Measurements from ENCODE around the gene CAMSAP3. TPM values are rescaled to one million over a fixed set of nuclear protein-coding genes. Genes with fewer than 3 reads are reported as not detected.
"Not testable (repeated sequence)": the region's sequence is repeated elsewhere in the genome, so short reads cannot be mapped to it uniquely, and the experiment has no call there.

The CAMSAP3 gene
- total and polyA plus RNA-seq, 9 donors, result 0.04 to 4.0 (median 0.51) TPM

DNA sequence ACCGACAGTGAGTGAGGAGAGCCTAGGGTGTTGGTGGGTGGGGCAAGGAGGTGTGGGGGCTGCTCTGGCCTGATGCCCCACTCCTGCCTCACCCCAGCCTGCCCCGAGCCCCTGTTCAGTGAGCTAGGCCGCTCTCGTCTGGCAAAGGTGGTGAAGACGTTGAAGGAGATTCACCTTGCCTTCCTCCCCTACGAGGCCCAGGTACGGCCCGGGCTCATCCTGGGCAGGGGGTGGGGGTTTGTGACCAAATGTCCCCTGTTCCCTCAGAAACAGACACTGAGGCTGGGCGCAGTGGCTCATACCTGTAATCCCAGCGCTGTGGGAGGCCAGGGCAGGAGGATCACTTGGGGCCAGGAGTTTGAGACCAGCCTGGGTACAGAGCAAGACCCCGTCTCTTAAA lies 45.1 kb downstream of the CAMSAP3 start:
- H3K27me3 ChIP-seq (ENCODE audit: control insufficient read depth, insufficient read depth, low read length), result peaks cover 21% of the 10 kb centered on the region
- no peak overlapping the region for H3K4me3 ChIP-seq (ENCODE audit: low read length)
- no peaks in the 10 kb centered on the region for H3K9me3 ChIP-seq (replicated peaks; ENCODE audit: control insufficient read depth, low read depth, low read length)
- H3K4me1 ChIP-seq (ENCODE audit: control insufficient read depth, insufficient read depth, low read length), result no peaks in the 10 kb centered on the region
- 86% methylated on average over 4 of the region's 11 CpGs for WGBS (ENCODE audit: insufficient coverage)
- no peak overlapping the region for H3K27ac ChIP-seq (ENCODE audit: low read length)
- H3K36me3 ChIP-seq (ENCODE audit: control insufficient read depth, insufficient read depth, low read length), result no peaks in the 10 kb centered on the region
- no peak for DNase-seq

GRCh38 chr19:7641290-7642276 lies 45.9 kb downstream of the CAMSAP3 start:
- Histone ChIP-seq H3K4me1 (ENCODE audit: control insufficient read depth, insufficient read depth, low read length) (no peaks in the 10 kb centered on the region), H3K27ac (ENCODE audit: low read length) (no peak overlapping the region), H3K27me3 (ENCODE audit: control insufficient read depth, insufficient read depth, low read length) (peaks cover 13% of the 10 kb centered on the region), H3K9me3 (replicated peaks; ENCODE audit: control insufficient read depth, low read depth, low read length) (no peaks in the 10 kb centered on the region), H3K36me3 (ENCODE audit: control insufficient read depth, insufficient read depth, low read length) (no peaks in the 10 kb centered on the region), H3K4me3 (ENCODE audit: low read length) (no peak overlapping the region)
- no peak for DNase-seq
- WGBS (ENCODE audit: insufficient coverage), result 77% methylated on average over 30 of the region's 43 CpGs

GRCh38 chr19:7642295-7643030 lies 46.8 kb downstream of the CAMSAP3 start:
- DNase-seq, result no peak
- no peaks in the 10 kb centered on the region for H3K36me3 ChIP-seq (ENCODE audit: control insufficient read depth, insufficient read depth, low read length)
- H3K27ac ChIP-seq (ENCODE audit: low read length), result no peak overlapping the region
- H3K27me3 ChIP-seq (ENCODE audit: control insufficient read depth, insufficient read depth, low read length), result peaks cover 6% of the 10 kb centered on the region
- no peak overlapping the region for H3K4me3 ChIP-seq (ENCODE audit: low read length)
- H3K9me3 ChIP-seq (replicated peaks; ENCODE audit: control insufficient read depth, low read depth, low read length), result no peaks in the 10 kb centered on the region
- WGBS (ENCODE audit: insufficient coverage), result 88% methylated on average over 27 of the region's 27 CpGs
- no peaks in the 10 kb centered on the region for H3K4me1 ChIP-seq (ENCODE audit: control insufficient read depth, insufficient read depth, low read length)

- 92% methylated on average over 5 of the region's 8 CpGs for WGBS (ENCODE audit: insufficient coverage)
- no peak overlapping the region for H3K4me3 ChIP-seq (ENCODE audit: low read length)
- H3K36me3 ChIP-seq (ENCODE audit: control insufficient read depth, insufficient read depth, low read length), result no peaks in the 10 kb centered on the region
- H3K27ac ChIP-seq (ENCODE audit: low read length), result no peak overlapping the region
- H3K27me3 ChIP-seq (ENCODE audit: control insufficient read depth, insufficient read depth, low read length), result peaks cover under 1% of the 10 kb centered on the region
- H3K9me3 ChIP-seq (replicated peaks; ENCODE audit: control insufficient read depth, low read depth, low read length), result no peaks in the 10 kb centered on the region
- no peak for DNase-seq
- no peaks in the 10 kb centered on the region for H3K4me1 ChIP-seq (ENCODE audit: control insufficient read depth, insufficient read depth, low read length)
These were observed 47.4 kb downstream of the CAMSAP3 start for GRCh38 chr19:7643031-7643415.

GRCh38 chr19:7643629-7644549 lies 48.2 kb downstream of the CAMSAP3 start:
- H3K36me3 ChIP-seq (ENCODE audit: control insufficient read depth, insufficient read depth, low read length); H3K9me3 ChIP-seq (replicated peaks; ENCODE audit: control insufficient read depth, low read depth, low read length): not testable (repeated sequence)
- 58% methylated on average over 9 of the region's 10 CpGs for WGBS (ENCODE audit: insufficient coverage)

GRCh38 chr19:7644550-7644877 lies 48.9 kb downstream of the CAMSAP3 start:
- Histone ChIP-seq H3K4me1 (ENCODE audit: control insufficient read depth, insufficient read depth, low read length) (no peaks in the 10 kb centered on the region), H3K4me3 (ENCODE audit: low read length) (no peak overlapping the region), H3K36me3 (ENCODE audit: control insufficient read depth, insufficient read depth, low read length) (no peaks in the 10 kb centered on the region), H3K27me3 (ENCODE audit: control insufficient read depth, insufficient read depth, low read length) (no peaks in the 10 kb centered on the region), H3K27ac (ENCODE audit: low read length) (no peak overlapping the region), H3K9me3 (replicated peaks; ENCODE audit: control insufficient read depth, low read depth, low read length) (no peaks in the 10 kb centered on the region)
- WGBS (ENCODE audit: insufficient coverage), result 89% methylated on average over 13 of the region's 20 CpGs
- DNase-seq, result no peak

More at GRCh38 chr19:7643629-7644549, 48.2 kb downstream of the CAMSAP3 start:
- H3K27ac ChIP-seq (ENCODE audit: low read length); H3K27me3 ChIP-seq (ENCODE audit: control insufficient read depth, insufficient read depth, low read length); H3K4me1 ChIP-seq (ENCODE audit: control insufficient read depth, insufficient read depth, low read length); DNase-seq; H3K4me3 ChIP-seq (ENCODE audit: low read length): not testable (repeated sequence)

GRCh38 chr19:7645163-7645562 lies 49.5 kb downstream of the CAMSAP3 start:
- Histone ChIP-seq H3K4me3 (ENCODE audit: low read length) (no peak overlapping the region), H3K9me3 (replicated peaks; ENCODE audit: control insufficient read depth, low read depth, low read length) (no peaks in the 10 kb centered on the region), H3K4me1 (ENCODE audit: control insufficient read depth, insufficient read depth, low read length) (no peaks in the 10 kb centered on the region), H3K36me3 (ENCODE audit: control insufficient read depth, insufficient read depth, low read length) (no peaks in the 10 kb centered on the region), H3K27ac (ENCODE audit: low read length) (no peak overlapping the region), H3K27me3 (ENCODE audit: control insufficient read depth, insufficient read depth, low read length) (no peaks in the 10 kb centered on the region)
- no peak for DNase-seq
- WGBS (ENCODE audit: insufficient coverage), result 80% methylated on average over 13 of the region's 14 CpGs

DNA sequence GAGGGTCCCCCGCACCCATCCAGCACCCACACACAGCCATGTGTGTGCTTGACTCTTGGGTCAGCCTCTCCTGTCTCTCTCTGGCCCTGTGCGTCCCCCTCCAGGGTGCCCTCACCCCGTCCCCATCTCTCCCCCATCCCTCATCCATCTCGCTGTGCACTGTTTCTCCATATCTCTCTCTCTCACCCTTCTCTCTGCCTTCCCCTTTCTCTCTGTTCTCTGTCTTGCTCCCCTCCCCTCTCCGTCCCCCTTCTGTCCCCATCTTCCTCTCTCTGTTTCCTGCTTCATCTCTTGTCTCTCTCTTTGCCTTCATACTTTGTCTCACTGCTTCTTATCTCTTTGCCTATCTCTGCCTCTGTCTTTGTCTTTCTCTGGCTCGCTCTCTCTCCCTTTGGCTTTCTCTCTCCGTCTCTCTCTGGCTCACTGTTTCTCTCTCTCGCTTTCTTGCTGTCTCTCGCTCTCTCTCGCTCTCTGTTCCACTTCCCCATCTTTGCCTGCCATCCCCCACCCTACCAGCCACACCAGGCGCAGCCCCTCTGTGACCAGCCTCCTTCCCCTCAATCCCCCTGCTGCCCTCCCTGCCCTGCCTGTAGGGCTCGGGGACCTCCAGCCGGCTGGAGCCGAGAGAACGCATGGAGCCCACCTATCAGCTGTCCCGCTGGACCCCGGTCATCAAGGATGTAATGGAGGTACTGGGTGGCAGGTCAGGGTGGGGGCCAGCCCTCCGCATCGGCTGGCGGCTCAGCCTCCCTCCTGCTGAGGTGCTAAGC lies 50.2 kb downstream of the CAMSAP3 start:
- WGBS (ENCODE audit: insufficient coverage), result 49% methylated on average over 15 of the region's 20 CpGs

GRCh38 chr19:7646426-7646700 lies 50.7 kb downstream of the CAMSAP3 start:
- Histone ChIP-seq H3K4me3 (ENCODE audit: low read length) (no peak overlapping the region), H3K4me1 (ENCODE audit: control insufficient read depth, insufficient read depth, low read length) (no peaks in the 10 kb centered on the region), H3K9me3 (replicated peaks; ENCODE audit: control insufficient read depth, low read depth, low read length) (no peaks in the 10 kb centered on the region), H3K27ac (ENCODE audit: low read length) (no peak overlapping the region), H3K36me3 (ENCODE audit: control insufficient read depth, insufficient read depth, low read length) (no peaks in the 10 kb centered on the region), H3K27me3 (ENCODE audit: control insufficient read depth, insufficient read depth, low read length) (peaks cover 7% of the 10 kb centered on the region)
- DNase-seq, result no peak
- 70% methylated on average over 6 of the region's 8 CpGs for WGBS (ENCODE audit: insufficient coverage)

More for the DNA sequence above, 50.2 kb downstream of the CAMSAP3 start:
- H3K27ac ChIP-seq (ENCODE audit: low read length), result no peak overlapping the region
- H3K27me3 ChIP-seq (ENCODE audit: control insufficient read depth, insufficient read depth, low read length), result peaks cover 3% of the 10 kb centered on the region
- H3K9me3 ChIP-seq (replicated peaks; ENCODE audit: control insufficient read depth, low read depth, low read length), result no peaks in the 10 kb centered on the region
- no peak for DNase-seq
- no peaks in the 10 kb centered on the region for H3K4me1 ChIP-seq (ENCODE audit: control insufficient read depth, insufficient read depth, low read length)
- no peak overlapping the region for H3K4me3 ChIP-seq (ENCODE audit: low read length)
- H3K36me3 ChIP-seq (ENCODE audit: control insufficient read depth, insufficient read depth, low read length), result no peaks in the 10 kb centered on the region
